HepG2 (cell line): ENCODE measurements around the gene JAZF1. TPM values are rescaled to one million over a fixed set of nuclear protein-coding genes. Genes with fewer than 3 reads are reported as not detected.

ENCODE experiments used
- CTCF ChIP-seq: sonication (generic); formaldehyde crosslinking; IDR thresholded peaks from 2 replicates; pipeline ENCODE4 v1.5.0; 2020; ENCODE audit warnings: mild to moderate bottlenecking, missing genetic modification reagents, moderate library complexity
- MTA1 ChIP-seq: sonication (generic); formaldehyde crosslinking; IDR thresholded peaks from 2 replicates; pipeline ENCODE4 v1.4.0; 2020; ENCODE audit warnings: missing genetic modification reagents, mild to moderate bottlenecking, borderline replicate concordance
- NBN ChIP-seq: fragments of 450-650 bp; conservative IDR thresholded peaks from 2 replicates; pipeline ENCODE4 v1.6.1; 2017
- THRA ChIP-seq: sonication (generic); formaldehyde crosslinking; IDR thresholded peaks from 2 replicates; pipeline ENCODE4 v1.4.0; 2020; ENCODE audit warnings: missing genetic modification reagents, borderline replicate concordance
- ZEB1 ChIP-seq: IDR thresholded peaks from 2 replicates; pipeline ENCODE4 v1.6.1; 2012; ENCODE audit warnings: mild to moderate bottlenecking, low read depth, inconsistent platforms; ENCODE audit not compliant: insufficient replicate concordance
- ZNF343 ChIP-seq: sonication (generic); formaldehyde crosslinking; IDR thresholded peaks from 2 replicates; pipeline ENCODE4 v1.4.0; 2020; ENCODE audit warnings: mild to moderate bottlenecking, missing genetic modification reagents
- ZNF556 ChIP-seq: sonication (generic); formaldehyde crosslinking; IDR thresholded peaks from 2 replicates; pipeline ENCODE4 v1.4.0; 2020; ENCODE audit warnings: mild to moderate bottlenecking, missing genetic modification reagents, borderline replicate concordance
- ZSCAN9 ChIP-seq: IDR thresholded peaks from 2 replicates; pipeline ENCODE4 v1.6.1; 2016; ENCODE audit warnings: borderline replicate concordance
- polyA plus RNA-seq, 8 experiments: library from polyadenylated mRNA; depleted of rRNA in 3 of 8; stranded (reverse) in 7 of 8; unstranded in 1 of 8; fragments of >200 nt; fragmentation: Illumina TruSeq in 4 of 8; extraction: Trizol in 4 of 8; gene quantifications; 2 replicates each; pipeline versions ENCODE4 v1.2.1 to v1.2.3, GENCODE V29; 2011 to 2016; ENCODE audit warnings: low read depth in 4 of 8, missing spikeins in 1 of 8, mixed read lengths in 1 of 8; ENCODE audit not compliant: insufficient read depth in 1 of 8
- total RNA-seq, 5 experiments: library from RNA; depleted of rRNA; stranded (reverse); fragments of >200 nt; fragmentation: Illumina TruSeq; extraction: Trizol; gene quantifications; 2 replicates each; pipeline ENCODE4 v1.2.3, GENCODE V29; 2016; ENCODE audit warnings: low read depth in 1 of 5
- TF ChIP-seq, protein P1 (sequence below): sonication (generic); formaldehyde crosslinking; IDR thresholded peaks from 2 replicates; pipeline ENCODE4 v1.8.1; 2023; ENCODE audit warnings: mild to moderate bottlenecking, missing genetic modification reagents

The JAZF1 gene
- total and polyA plus RNA-seq, 2 of the 13 experiments (the other 11 are each of a cell fraction or from before 2014, with no cell fraction given): not detected

DNA sequence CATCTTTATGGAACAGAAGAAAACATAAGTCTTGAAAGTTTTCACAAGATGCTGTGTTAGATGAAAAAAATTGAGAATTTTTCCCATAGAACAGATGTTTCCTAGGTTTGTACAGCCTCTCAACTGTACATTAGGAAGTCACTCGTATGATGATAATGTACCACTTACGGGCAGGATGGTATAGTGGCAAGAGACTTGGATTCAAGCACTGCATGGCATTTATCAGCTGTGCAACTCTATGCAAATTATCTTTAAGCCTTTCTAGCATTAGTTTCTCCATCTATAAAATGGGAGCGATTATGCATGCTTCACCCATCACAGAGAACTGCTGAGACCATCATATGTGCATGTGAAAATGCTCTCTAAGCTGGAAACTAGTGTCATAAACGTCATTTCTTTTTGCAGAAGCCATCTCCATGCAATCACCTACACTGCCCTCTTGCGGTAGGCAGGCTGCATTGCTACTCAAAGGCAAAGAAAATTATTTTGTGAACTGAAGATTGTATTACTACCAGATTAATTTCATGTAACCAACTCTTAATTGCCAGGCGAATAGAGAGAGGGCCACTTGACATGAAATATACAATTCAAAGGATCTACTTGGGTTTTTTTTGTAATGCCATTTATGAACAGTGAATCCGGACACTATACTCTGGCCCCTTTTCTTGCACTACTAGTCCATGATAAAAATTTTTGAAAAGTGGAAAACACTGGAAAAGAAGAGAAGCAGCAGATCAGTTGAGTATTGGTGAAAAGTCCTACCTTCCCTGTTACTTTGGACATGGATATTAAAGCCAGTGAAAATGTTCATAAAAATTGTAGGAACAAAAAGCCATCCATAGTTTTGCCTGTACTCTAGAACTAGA is 102.3 kb downstream of the JAZF1 start (continued):
- TF ChIP-seq, protein P1, sequence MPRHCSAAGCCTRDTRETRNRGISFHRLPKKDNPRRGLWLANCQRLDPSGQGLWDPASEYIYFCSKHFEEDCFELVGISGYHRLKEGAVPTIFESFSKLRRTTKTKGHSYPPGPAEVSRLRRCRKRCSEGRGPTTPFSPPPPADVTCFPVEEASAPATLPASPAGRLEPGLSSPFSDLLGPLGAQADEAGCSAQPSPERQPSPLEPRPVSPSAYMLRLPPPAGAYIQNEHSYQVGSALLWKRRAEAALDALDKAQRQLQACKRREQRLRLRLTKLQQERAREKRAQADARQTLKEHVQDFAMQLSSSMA (CRISPR knock-in tag): no peak
- no peak for TF ChIP-seq NBN
- peak; percentile 74 for TF ChIP-seq CTCF (CRISPR knock-in tag)
- 0 out of 2 replicates have a peak, but pooled peaks have one; percentile 17 for TF ChIP-seq THRA (CRISPR knock-in tag)
- TF ChIP-seq ZEB1: no peak
- TF ChIP-seq ZSCAN9 (CRISPR knock-in tag): no peak
- TF ChIP-seq MTA1 (CRISPR knock-in tag): no peak
- TF ChIP-seq ZNF343: no peak
- TF ChIP-seq ZNF556: no peak
